T-helper 22 cell (primary cell): ENCODE results near the gene PTPRE.

ENCODE experiments used
- DNase-seq: peaks from one replicate; pipeline ENCODE4 v3.0.0-alpha.2; 2020; ENCODE audit warnings: low read depth

The PTPRE gene

DNA sequence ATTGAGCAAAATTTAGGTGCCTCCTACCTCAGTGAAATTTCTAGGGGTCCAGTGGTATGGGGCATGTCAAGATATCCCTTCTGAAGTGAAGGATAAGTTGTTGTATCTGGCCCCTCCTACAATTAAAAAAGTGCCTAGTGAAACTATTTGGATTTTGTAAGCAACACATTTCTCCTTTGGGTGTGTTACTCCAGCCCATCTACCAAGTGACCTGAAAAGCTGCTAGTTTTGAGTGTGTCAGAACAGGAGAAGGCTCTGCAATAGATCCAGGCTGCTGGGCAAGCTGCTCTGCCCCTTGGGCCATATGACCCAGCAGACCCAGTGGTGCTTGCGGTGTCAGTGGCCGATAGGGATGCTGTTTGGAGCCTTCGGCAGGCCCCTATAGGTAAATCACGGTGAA, 46.0 kb downstream of the PTPRE start:
- no peak for DNase-seq

DNA sequence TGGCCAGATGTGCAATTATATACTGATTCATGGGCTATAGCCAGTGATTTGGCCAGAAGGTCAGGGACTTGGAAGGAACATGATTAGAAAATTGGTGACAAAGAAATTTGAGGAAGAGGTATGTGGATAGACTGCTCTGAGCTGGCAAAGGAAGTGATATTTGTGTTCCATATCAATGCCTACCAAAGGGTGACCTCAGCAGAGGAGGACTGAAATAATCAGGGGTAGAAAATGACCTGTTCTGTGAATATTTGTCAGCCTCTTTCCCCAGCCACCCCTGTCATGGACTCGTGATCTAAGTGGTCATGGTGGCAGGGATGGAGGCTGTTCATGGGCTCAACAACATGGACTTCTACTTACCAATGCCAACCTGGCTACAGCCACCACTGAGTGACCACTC, 47.0 kb downstream of the PTPRE start:
- no peak for DNase-seq

DNA sequence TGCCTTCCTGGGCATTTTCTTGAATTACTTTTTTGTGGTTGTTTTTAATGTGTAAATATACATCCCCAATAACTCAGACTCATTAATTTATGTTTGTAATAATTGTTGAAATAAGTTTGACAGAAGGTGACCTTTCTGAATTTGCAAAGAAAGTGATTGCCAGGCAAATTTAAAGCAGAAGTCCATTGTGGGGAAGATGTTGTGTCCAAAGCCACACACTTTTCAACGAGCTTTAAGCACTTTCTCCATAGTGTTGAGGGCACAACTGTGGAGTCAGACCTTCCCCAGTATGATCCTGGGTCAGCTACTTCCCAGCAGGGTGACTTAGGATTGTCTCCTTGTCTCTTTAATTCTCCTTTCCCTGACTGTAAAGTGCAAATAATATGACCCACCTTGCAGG, 52.5 kb downstream of the PTPRE start:
- no peak for DNase-seq

DNA sequence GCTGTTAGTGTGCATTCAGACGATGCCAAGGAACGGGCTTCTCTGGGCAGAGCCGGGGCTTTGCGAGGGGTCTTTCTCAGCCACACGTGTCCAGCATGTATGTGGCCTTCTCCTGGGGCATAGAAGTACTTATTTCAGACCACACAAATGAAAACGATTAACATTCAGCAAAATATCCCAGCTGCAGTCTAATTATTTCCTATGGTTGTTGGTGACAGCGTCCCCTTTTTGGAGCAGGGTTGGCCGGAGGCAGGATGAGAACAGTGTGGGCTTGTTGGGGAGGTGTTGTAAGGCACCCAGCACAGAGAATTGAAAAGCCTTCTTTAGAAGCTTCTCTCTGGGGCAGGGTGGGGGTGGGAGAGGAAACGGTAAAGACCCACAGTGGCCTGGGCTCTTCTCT, 54.2 kb downstream of the PTPRE start:
- no peak for DNase-seq

DNA sequence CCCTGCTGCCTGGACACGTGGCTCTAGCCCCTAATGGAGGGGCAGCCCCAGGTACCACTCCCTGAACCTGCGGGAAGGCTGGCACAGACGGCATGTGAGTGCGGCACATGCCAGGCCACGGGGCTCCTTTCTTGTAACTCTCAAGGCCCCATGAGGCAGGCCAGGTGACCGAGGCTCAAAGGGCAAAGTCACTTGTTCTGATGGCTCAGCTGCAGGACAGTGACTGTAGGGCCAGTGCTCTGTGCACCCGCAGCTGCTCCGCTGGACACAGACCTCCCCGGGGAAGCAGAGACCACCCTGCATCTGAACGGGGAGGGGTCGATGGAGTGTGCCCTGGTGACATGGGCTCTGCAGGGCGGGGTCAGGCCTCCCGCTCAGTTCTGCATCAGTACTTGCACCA, 55.3 kb downstream of the PTPRE start:
- DNase-seq = no peak

DNA sequence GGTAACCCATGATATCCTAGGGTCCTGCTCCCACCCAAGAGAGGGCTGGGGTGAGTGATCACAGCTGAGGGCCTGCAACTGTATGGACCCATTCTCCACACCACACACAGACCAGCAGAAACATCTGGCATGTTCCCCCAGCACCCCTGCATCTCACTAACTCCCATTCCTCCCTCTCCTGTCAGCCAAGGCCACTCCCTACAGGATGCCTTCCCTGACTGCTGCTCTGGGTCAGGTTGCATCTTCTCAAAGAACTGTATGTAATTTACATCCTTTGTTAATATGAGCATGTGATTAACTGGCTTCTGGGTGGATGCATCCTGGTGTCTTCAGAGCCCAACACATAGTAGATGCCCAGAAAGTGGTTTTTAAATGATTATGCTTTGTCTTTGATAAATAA, 56.2 kb downstream of the PTPRE start:
- no peak for DNase-seq

DNA sequence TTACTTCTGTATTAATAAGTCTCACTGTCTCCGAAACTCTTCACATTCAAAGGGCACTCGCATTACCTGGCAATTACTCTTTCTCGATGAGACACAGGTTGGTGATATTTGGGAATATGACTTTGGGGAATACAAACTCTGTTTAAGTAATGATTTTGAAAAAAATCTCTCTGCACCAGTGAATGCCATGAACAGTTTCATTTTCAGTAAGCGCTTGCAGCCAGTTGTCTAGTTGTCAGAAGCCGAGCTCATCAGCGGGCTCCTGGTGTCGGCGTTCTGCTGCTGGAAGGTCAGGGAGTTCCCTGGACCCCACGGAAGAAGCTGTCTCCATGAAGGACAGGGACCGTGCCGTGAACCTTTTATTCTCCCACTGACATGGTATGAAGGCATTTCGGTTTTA, 57.7 kb downstream of the PTPRE start:
- DNase-seq = no peak

DNA sequence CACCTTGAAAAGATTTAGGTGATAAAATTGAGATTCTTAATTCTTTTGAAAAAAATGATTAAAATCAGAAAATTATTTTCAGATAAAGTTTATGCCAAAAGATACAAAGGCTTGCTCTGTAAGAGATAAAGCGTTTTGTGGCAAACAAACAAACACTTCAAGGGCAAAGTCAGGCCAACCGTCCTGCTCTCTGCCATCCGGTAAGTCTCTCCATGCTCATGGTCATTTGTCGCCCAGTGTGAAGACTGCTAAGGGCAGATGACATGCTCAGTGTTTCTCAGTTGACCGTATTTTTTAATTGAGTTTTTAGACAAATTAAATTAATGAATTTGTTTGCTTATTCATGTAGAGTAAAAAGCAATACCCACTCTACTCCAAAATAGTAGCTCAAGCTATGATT, 60.0 kb downstream of the PTPRE start:
- DNase-seq = no peak

DNA sequence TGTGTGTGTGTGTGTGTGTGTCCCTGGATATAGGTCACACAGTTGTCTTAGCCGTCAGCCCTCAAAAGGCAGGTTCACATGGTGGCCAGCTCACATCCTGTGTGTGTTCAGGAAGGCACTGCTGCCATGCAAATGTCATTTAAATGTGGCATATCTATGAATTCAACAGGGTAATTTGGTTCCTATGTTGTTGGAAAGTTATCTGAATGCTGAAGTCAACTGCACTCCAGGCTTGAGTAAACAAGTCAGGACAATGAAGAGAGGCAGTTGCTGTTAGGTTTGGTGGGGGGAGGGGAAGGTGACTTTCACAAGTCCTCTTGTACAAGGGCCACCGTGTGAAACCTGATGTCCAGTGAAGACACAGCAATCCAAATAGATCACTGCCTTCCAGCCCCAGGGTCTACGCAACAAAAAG, 61.1 kb downstream of the PTPRE start:
- no peak for DNase-seq

DNA sequence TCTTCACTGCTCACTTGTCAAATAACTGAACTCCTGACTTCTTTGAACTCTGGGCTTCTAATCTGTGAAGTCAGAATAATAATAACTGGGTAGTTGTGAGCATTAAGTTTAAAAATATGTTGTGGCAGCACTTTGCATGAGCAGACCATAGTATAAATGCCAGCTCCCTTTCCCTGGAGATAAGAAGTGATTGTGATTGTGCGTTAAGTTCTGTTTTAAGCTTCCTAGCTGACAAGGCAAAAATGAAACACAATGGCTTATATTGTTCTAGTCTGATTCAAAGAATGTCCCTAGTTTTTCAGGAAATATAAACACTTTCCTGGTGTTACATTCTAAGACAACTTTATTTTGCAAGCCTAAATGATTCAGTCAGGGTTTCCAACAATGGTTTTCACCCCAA, 61.8 kb downstream of the PTPRE start:
- no peak for DNase-seq

DNA sequence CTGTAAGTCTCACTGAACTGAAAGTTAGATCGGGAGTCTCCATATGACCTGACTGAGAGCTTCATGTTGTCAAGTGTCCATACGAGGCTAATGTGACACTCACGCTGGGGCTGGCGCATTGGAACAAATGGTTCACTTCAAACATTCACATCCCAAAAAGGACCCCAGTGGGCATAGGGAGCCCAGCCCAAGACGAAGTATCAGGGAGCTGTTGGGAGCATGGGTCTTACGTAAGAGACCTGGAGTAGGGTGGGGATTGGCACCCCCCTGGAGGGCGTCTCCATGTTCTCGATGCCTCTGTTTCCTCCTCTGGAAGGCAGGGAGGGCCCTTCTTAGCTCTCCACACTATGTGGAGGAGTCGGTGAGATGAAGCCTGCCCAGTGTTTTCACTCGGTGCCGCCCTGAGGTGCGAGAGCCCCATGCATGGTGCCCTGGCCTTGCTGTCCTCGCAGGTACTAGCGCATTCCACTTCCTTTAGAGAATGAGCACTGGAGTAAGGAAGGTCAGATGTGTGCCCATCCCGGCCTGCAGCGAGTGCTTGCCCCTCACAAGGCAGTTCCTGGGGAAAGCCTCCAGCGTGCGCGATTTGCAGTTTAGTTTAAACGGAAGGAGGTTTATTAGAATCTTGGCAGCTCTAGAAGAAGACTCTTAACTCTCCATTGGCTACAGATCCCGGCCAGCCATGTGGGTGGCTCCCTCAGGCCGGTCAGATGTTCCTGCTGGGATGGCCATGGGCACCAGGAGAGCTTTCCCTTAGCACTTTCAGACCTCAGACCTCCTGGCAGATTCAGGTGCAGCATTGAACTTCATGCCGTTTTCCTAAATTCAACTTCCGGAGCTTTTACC, 64.4 kb downstream of the PTPRE start:
- DNase-seq = no peak

DNA sequence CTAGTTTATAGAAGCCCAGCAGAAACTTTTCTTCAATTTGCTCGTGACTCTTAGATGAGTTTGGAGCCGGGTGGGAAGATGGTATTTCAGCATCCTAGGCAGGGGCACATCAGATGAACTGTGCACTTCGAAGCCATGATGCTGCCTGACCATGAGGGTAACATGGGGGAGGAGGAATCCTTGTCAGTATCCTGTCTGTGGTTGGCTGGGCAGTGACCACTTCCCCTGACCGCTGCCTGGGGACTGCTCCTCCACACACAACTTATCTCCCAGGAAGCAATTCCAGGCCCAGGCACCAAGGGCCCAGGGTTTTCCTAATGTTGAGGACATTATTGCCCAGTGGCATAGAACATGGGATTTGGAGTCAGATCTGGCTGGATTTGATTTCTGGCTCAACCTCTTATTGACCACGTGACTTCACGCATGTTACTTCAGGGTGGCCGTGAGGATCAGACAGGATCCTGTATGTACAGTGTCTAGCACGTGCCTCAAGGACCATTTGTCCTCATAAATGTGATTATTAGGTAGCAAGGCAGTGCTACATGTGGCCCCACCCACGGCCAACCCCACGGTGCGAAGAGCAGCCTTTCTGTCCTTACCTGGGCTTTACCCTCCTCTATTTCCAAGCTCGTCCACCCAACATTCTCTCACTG, 65.2 kb downstream of the PTPRE start:
- DNase-seq = no peak

DNA sequence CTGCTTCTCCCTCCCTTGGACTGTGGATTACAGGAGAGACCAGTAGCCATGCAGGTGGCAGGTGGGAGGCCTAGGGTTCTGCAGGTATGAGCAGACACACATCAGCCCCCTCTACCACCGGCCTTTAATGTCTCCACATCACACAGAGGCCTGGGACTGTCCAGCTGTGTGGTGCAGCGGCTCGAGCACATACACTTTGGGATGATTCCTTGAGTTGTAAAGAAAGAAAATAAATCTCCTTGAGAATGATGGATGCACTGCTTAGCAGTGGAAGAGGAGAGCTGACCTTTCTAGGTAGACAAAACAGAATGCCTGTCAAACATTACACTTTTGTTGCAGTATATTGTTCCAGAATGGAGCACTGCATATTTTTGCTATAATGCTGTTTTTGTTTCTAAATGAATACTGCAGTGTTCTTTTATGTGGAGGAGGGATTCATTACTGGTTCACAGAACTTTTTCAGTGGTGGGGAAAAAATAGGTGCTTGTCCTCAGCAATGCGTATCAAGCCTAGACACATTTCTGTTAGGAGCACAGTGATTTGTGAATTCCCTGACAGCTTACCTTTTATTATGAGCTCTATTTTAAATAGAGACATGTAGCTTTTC, 66.0 kb downstream of the PTPRE start:
- DNase-seq = no peak

DNA sequence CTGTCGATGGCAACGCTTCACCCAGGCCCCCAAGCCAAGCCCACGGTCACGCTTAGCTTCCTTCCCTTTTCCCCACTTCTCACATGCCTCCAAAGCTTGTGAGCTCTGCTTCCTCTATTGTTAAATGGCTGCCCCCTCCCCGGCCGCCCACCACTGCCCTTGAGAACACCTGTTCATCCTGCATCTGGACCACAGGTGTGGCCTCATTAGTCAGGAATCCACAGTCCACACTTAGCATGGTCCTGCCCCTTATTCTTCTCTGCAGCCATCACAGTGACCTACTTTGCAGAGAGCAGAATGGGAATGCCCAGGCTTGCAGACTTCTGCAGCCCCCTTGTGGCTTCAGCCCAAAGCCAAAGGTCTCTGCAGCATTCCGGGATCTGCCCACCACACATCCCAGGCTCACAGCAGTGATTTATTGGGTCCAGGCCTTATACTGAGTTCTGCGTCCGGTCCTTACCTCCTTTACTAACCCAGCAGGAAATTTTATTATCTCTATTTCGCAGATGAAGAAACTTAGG, 66.9 kb downstream of the PTPRE start:
- no peak for DNase-seq

DNA sequence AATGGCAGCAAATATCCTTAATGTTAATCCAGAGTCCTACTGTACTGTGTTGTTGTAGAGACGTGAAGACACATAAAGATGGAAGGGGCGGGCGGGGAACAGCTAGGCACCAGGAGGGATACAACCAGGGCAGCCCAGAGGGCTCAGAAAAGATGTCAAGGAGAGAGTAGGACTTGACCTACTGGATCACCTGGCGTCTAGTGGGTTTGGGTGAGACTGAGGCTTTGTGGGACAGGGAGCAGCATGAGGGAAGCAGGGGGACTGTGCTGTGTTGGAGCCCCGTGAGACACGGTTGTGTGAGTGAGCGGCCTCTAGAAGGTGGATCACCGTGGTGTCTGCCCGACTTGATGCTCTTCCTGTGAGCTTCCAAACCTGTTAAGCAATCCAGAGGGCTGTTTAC, 68.0 kb downstream of the PTPRE start:
- DNase-seq = no peak

DNA sequence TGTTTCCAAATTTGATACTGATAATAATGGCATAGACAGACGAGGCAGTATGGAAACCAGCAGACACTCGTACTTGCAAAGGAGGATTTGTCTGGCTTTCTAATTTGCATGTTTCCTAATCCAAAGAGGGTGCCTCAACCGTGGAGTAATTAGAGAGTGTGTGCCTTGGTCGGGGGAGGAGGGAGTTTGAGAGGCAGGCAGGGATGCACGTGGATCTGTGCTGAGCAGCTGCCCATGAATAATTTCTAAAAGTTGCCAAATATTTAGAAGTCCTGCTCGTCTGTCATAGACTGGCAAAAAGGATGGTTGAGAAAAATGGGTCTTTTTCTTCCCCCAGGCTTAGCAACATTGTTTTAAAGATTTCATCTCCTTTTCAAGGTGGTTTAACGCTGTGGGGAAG, 69.4 kb downstream of the PTPRE start:
- DNase-seq = no peak

DNA sequence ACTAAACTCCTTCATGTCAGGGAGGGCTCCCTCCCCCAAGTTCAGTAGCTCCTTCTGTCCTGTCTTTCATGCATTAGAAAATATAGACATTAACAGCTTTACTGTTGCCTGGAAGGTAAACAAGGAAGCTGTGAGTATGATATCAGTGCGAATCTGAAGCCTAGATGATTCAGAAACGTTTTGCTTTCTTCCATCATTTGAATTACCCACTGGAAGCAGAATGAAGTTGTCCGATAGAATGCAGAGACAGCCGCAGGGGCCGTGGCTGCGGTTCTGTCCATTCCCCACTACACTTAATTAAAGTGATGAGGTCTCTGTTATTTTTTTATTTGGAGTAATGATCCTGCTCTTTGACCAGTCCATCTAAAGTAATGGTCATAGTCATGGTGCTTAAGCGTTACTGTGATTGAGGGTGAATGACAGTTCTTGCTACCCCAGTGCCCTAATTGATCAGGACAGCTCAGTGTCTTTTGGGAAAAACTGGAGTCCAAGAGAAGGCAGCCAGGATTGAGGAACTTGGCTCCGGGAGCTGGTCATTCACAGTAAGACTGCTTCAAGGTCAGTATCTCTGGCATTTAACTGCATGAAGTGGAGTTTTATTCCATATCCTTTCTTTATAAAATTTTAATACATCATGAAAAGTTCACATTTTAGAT, 69.9 kb downstream of the PTPRE start:
- DNase-seq = no peak

DNA sequence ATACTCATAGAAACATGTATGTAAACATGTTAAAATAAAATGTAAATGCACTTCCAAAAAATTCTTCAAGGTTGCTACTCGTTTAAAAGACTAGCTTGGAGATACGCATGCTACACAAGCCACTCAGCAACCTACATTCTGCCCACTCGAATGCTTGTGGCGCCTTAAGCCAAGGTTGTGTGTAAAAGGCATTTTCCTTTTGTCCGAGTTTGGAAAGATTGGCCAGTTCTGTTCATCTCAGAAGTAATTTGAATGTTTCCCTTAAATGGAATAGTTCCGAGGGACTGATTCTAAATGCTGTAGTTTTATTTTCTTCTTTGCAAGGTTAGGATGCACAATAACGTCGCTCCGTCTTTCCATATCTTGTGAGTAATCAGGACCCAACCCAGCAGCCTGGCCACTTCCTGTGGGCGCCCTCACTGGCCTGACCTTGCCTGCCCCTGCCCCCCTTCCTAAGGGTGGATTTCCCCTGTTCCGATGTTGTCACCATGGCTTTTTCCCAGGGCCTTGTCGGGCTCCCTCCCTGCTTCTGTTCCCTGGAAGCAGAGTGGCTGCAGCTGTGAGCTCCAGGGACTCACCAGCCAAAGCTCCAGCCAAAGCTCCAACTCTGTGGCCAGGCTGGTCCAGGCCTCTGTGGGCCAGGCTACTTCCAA, 70.6 kb downstream of the PTPRE start:
- DNase-seq = no peak

DNA sequence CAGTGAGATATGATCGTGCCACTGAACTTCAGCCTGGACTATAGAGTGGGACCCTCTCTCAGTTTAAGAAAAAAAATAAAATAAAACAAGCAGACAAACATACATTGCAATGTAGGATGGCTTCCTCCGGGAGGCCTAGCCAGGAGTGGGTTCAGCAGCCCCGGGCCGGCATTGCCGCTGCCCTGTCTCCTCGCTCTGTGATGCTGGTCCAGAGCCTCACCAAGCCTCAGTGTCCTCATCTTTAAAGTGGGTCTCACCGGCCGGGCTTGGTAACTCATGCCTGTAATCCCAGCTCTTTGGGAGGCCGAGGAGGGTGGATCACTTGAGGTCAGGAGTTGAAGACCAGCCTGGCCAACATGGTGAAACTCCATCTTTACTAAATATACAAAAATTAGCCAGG, 71.6 kb downstream of the PTPRE start:
- DNase-seq = no peak

DNA sequence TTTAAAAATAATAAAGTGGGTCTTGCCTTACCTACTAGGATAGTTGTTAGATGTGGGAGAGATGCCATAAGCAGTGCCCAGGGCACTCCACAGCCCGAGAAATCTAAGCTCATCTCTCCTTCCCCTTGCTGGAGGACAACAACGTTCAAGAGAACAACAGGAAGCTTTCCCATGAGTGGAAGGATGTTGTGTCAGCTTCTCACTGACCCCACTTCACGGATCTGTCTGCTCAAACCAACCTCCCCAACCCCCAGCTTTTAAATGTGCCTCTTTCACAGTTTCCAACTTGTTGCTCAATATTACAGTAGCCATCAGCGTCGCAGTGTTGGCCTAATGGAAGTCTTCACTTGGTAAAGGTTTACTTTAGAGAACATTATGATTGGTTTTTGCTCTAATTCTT, 72.1 kb downstream of the PTPRE start:
- DNase-seq = no peak

DNA sequence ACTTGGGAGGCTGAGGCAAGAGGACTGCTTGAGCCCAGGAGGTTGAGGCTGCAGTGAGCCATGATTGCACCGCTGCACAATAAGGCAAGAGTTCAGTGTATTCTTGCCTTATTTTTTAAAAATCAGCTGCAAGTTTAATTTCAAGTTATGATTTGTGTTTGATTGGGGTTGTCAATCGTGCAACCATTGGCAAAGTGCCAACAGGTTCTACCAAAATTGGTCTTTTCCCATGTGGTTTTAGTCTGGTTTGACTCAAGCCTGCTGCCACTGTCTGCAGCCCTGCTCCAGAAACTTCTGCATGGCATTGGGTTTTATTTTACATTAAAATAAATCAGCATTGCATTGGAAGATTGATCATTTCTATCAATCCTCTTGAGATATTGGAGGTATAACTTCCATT, 72.7 kb downstream of the PTPRE start:
- no peak for DNase-seq

DNA sequence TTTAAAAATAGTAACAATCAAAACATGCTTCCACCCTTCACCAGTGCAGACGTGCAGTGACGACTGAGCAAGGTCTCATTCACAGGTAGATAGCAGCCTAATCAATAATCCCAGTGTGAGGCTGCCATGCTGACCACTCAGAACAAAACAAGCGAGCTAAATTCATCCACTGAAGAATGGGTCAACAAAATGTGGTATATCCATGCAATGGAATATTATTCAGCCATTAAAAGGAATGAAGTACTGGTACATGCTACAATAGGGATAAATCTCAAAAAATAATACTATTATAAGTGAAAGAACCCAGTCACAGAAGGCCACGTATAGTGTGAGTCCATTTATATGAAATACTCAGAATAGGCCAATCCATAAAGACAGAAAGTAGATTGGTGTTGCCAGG, 74.0 kb downstream of the PTPRE start:
- DNase-seq = no peak
